ENCODE data around the gene IGLL1. TPM values are rescaled to one million over a fixed set of nuclear protein-coding genes. Genes with fewer than 3 reads are reported as not detected.
A peak's percentile ranks its signal among the peaks of the same experiment; 100 is the strongest.
"Not testable (repeated sequence)": the region's sequence is repeated elsewhere in the genome, so short reads cannot be mapped to it uniquely, and the experiment has no call there.

IGLL1 gene
- total RNA-seq, 1 donor = not detected

- H3K4me2 ChIP-seq (ENCODE audit: insufficient read depth, low read length) = no peak overlapping the region
- H3K79me2 ChIP-seq (ENCODE audit: insufficient read depth, low read length) = no peaks in the 10 kb centered on the region
- no peak for TF ChIP-seq CTCF (IDR thresholded peaks at IDR 0.05; ENCODE audit: extremely low read depth, low read depth, low read length)
- H3K4me1 ChIP-seq (ENCODE audit: insufficient read depth, low read length) = peaks cover 4% of the 10 kb centered on the region
- no peak for DNase-seq (ENCODE audit: insufficient read length, low spot score, missing footprints)
- H3K27me3 ChIP-seq (ENCODE audit: insufficient read depth, low read length) = peaks cover 8% of the 10 kb centered on the region
- no peak overlapping the region for H3K4me3 ChIP-seq (ENCODE audit: insufficient read depth, low read length)
- no peaks in the 10 kb centered on the region for H3K9me3 ChIP-seq (ENCODE audit: low read depth, low read length)
- no peaks in the 10 kb centered on the region for H4K20me1 ChIP-seq (ENCODE audit: insufficient read depth, low read length)
- no peaks in the 10 kb centered on the region for H3K36me3 ChIP-seq (ENCODE audit: insufficient read depth, low read length)
- no peak overlapping the region for H3K27ac ChIP-seq (ENCODE audit: low read depth, low read length)
- H2AFZ ChIP-seq (ENCODE audit: low read length) = no peak overlapping the region
These were observed 43.2 kb downstream of the IGLL1 start for GRCh38 chr22:23536821-23537345.

GRCh38 chr22:23535790-23536661 lies 44.1 kb downstream of the IGLL1 start:
- not testable (repeated sequence) for H4K20me1 ChIP-seq (ENCODE audit: insufficient read depth, low read length); H3K9me3 ChIP-seq (ENCODE audit: low read depth, low read length); H3K4me3 ChIP-seq (ENCODE audit: insufficient read depth, low read length); H3K4me2 ChIP-seq (ENCODE audit: insufficient read depth, low read length); H3K27me3 ChIP-seq (ENCODE audit: insufficient read depth, low read length); H3K79me2 ChIP-seq (ENCODE audit: insufficient read depth, low read length); H3K27ac ChIP-seq (ENCODE audit: low read depth, low read length); H3K4me1 ChIP-seq (ENCODE audit: insufficient read depth, low read length); H2AFZ ChIP-seq (ENCODE audit: low read length); H3K36me3 ChIP-seq (ENCODE audit: insufficient read depth, low read length)
- peak; percentile 76 for DNase-seq (ENCODE audit: insufficient read length, low spot score, missing footprints)

GRCh38 chr22:23534851-23535717 lies 45.0 kb downstream of the IGLL1 start:
- H3K4me2 ChIP-seq (ENCODE audit: insufficient read depth, low read length) = no peak overlapping the region
- DNase-seq (ENCODE audit: insufficient read length, low spot score, missing footprints) = no peak

More at GRCh38 chr22:23534851-23535717, 45.0 kb downstream of the IGLL1 start:
- H4K20me1 ChIP-seq (ENCODE audit: insufficient read depth, low read length) = no peaks in the 10 kb centered on the region
- H3K27me3 ChIP-seq (ENCODE audit: insufficient read depth, low read length) = peaks cover 3% of the 10 kb centered on the region
- no peak overlapping the region for H3K27ac ChIP-seq (ENCODE audit: low read depth, low read length)
- no peaks in the 10 kb centered on the region for H3K36me3 ChIP-seq (ENCODE audit: insufficient read depth, low read length)
- no peaks in the 10 kb centered on the region for H3K79me2 ChIP-seq (ENCODE audit: insufficient read depth, low read length)
- no peaks in the 10 kb centered on the region for H3K9me3 ChIP-seq (ENCODE audit: low read depth, low read length)
- TF ChIP-seq CTCF (IDR thresholded peaks at IDR 0.05; ENCODE audit: extremely low read depth, low read depth, low read length) = no peak
- no peak overlapping the region for H2AFZ ChIP-seq (ENCODE audit: low read length)
- no peak overlapping the region for H3K4me3 ChIP-seq (ENCODE audit: insufficient read depth, low read length)
- H3K4me1 ChIP-seq (ENCODE audit: insufficient read depth, low read length) = peaks cover 4% of the 10 kb centered on the region
